Measurements from ENCODE around the gene FHIT. TPM values are rescaled to one million over a fixed set of nuclear protein-coding genes. Genes with fewer than 3 reads are reported as not detected.

Gene FHIT
- total and polyA plus RNA-seq, 2 donors from 2014 or later: 20.2 to 61.2 TPM

DNA sequence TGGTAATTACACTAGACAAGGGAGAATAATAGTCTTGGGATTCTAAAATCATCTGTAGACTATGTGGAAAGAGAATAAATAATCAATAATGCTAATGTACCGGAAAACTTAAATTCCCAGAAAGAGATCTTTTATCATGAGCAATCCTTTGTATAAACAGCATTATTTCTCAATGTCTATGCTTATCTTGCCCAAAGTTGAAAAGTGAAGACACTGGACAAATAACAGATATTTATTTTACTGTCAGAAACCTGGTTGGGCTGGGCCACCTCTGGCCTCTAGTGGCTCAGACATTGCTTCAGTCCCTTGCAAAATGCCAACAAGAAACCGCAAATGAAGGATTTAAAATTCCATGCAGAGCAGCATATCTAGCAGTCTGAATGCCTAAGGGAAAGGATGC, 409.9 kb downstream of the FHIT start:
- DNase-seq (no peak), FAIRE-seq (no peak)
- Histone ChIP-seq H3K36me3 (ENCODE audit: control insufficient read depth in 2 of 3, insufficient read depth in 3 of 3, low read length in 3 of 3) (no peaks in the 10 kb centered on the region), H3K27me3 (ENCODE audit: control insufficient read depth, insufficient read depth, low read length) (no peaks in the 10 kb centered on the region), H3K9me3 (ENCODE audit: control insufficient read depth in 2 of 3, insufficient read depth in 1 of 3, low read length in 3 of 3) (no peaks in the 10 kb centered on the region), H3K9ac (ENCODE audit: low read length in 3 of 3) (no peak overlapping the region), H3K27ac (ENCODE audit: low read depth in 2 of 2, low read length in 2 of 2) (no peak overlapping the region), H3K4me3 (ENCODE audit: low read length in 3 of 3) (no peak overlapping the region), H3K4me1 (ENCODE audit: control insufficient read depth in 2 of 3, insufficient read depth in 2 of 3, low read depth in 1 of 3, low read length in 3 of 3) (no peaks in the 10 kb centered on the region)
- TF ChIP-seq, protein P1, sequence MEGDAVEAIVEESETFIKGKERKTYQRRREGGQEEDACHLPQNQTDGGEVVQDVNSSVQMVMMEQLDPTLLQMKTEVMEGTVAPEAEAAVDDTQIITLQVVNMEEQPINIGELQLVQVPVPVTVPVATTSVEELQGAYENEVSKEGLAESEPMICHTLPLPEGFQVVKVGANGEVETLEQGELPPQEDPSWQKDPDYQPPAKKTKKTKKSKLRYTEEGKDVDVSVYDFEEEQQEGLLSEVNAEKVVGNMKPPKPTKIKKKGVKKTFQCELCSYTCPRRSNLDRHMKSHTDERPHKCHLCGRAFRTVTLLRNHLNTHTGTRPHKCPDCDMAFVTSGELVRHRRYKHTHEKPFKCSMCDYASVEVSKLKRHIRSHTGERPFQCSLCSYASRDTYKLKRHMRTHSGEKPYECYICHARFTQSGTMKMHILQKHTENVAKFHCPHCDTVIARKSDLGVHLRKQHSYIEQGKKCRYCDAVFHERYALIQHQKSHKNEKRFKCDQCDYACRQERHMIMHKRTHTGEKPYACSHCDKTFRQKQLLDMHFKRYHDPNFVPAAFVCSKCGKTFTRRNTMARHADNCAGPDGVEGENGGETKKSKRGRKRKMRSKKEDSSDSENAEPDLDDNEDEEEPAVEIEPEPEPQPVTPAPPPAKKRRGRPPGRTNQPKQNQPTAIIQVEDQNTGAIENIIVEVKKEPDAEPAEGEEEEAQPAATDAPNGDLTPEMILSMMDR (IDR thresholded peaks at IDR 0.05; ENCODE audit: borderline replicate concordance, extremely low read depth, insufficient read depth): no peak
- intact Hi-C loops (cut with DNase I): no loop called here

DNA sequence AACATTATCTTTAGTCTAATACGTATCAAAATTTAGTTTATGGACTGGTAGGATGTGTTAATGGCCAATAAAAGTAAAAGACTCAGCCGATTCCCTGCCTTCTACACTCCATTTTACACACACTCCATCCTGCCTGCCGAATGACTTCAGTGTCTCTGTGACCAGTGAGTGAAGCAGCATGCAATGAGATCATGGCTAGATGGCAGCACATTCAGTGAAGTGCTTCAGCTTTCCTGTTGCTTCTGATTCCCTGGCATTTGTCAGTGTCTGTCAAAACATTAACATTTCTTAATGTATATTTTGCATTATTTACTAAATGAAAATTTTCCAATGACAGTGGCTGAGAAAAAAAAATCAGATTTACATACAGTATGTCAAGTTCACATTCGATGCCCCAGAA, 412.0 kb downstream of the FHIT start:
- Histone ChIP-seq H3K4me1 (ENCODE audit: control insufficient read depth in 2 of 3, insufficient read depth in 2 of 3, low read depth in 1 of 3, low read length in 3 of 3) (no peaks in the 10 kb centered on the region), H3K4me3 (ENCODE audit: low read length in 3 of 3) (no peak overlapping the region), H3K9ac (ENCODE audit: low read length in 3 of 3) (no peak overlapping the region), H3K9me3 (ENCODE audit: control insufficient read depth in 2 of 3, insufficient read depth in 1 of 3, low read length in 3 of 3) (no peaks in the 10 kb centered on the region), H3K27me3 (ENCODE audit: control insufficient read depth, insufficient read depth, low read length) (no peaks in the 10 kb centered on the region), H3K27ac (ENCODE audit: low read depth in 2 of 2, low read length in 2 of 2) (no peak overlapping the region), H3K36me3 (ENCODE audit: control insufficient read depth in 2 of 3, insufficient read depth in 3 of 3, low read length in 3 of 3) (no peaks in the 10 kb centered on the region)
- intact Hi-C loops (cut with DNase I): no loop called here
- DNase-seq (peak in 2 of 5 donors; percentile 18 to 40), FAIRE-seq (no peak)
- TF ChIP-seq, protein P1 (IDR thresholded peaks at IDR 0.05; ENCODE audit: borderline replicate concordance, extremely low read depth, insufficient read depth): no peak

DNA sequence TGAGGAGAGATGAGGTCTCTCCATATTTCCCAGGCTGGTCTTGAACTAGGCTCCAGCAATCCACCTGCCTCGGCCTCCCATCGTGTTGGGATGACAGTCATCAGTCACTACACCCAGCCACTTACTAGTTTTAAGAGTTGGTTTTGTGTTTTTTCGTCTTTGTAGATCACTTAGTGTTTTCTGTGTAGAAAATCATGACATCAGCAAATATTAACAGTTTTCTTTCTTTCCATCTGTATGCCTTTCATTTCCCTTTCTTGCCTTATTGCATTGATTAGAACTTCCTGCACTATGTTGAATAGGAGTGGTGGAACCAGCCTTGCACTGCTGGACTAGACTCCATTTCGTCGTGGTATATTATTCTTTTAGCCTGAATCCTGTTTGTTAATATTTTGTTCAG, 415.5 kb downstream of the FHIT start:
- DNase-seq: no peak
- intact Hi-C loops (cut with DNase I): no loop called here

More for the DNA sequence above, 415.5 kb downstream of the FHIT start:
- Histone ChIP-seq H3K36me3 (ENCODE audit: control insufficient read depth in 2 of 3, insufficient read depth in 3 of 3, low read length in 3 of 3) (no peaks in the 10 kb centered on the region), H3K27me3 (ENCODE audit: control insufficient read depth, insufficient read depth, low read length) (no peaks in the 10 kb centered on the region), H3K9ac (ENCODE audit: low read length in 3 of 3) (no peak overlapping the region), H3K9me3 (ENCODE audit: control insufficient read depth in 2 of 3, insufficient read depth in 1 of 3, low read length in 3 of 3) (no peaks in the 10 kb centered on the region), H3K27ac (ENCODE audit: low read depth in 2 of 2, low read length in 2 of 2) (no peak overlapping the region), H3K4me3 (ENCODE audit: low read length in 3 of 3) (no peak overlapping the region), H3K4me1 (ENCODE audit: control insufficient read depth in 2 of 3, insufficient read depth in 2 of 3, low read depth in 1 of 3, low read length in 3 of 3) (no peaks in the 10 kb centered on the region)
- TF ChIP-seq, protein P1 (IDR thresholded peaks at IDR 0.05; ENCODE audit: borderline replicate concordance, extremely low read depth, insufficient read depth): no peak
- FAIRE-seq: no peak

All from kidney (tissue), 14 donors.